Measurements from ENCODE around the gene SCGB1D2. TPM values are rescaled to one million over a fixed set of nuclear protein-coding genes. Genes with fewer than 3 reads are reported as not detected.

SCGB1D2 gene
- total RNA-seq, 4 donors from 2014 or later: not detected

DNA sequence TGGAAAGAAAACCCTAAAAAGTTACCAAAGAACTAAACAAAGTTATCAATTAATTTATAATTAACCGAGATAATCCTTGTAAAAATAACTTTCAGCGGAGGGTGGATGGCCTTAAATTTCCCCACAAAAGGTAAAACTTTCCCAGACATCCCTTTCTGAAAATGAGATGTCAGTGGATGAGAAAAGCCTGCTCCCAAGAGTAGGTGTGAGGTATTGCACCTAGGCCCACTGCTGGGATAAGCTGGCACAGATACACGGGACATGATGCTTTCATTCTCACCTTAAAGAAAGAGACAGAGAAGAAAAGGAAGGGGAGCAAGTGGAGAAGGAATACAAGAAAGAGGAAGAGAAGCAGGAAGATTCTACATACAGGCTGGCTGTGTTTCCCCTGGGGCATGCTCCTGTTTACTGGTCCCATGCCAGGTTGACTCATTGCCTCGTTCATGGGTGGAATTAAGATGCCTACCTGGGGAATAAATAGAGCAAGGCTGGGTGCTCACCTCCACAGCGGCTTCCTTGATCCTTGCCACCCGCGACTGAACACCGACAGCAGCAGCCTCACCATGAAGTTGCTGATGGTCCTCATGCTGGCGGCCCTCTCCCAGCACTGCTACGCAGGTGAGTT lies 27.7 kb downstream of the SCGB1D2 start, which contains the start of gene SCGB2A2:
Gene SCGB2A2 (plus strand): TSS at position 505 of the 625 bp plus-strand sequence. CDS start 59 bp downstream, at position 564.
- no peak within 1 kb of the TSS for H3K4me3 ChIP-seq
- no peaks in the 10 kb centered on the region for H3K9me3 ChIP-seq
- no peaks in the 10 kb centered on the region for H3K36me3 ChIP-seq
- H3K27ac ChIP-seq: no peak within 1 kb of the TSS
- DNase-seq (ENCODE audit: low spot score in 2 of 2): no peak
- H3K4me1 ChIP-seq: no peaks in the 10 kb centered on the region
- 75 to 81% methylated on average over 10 of the region's 10 CpGs for WGBS, 2 donors
- no peak for TF ChIP-seq EP300 (IDR thresholded peaks at IDR 0.05)
- no peak for TF ChIP-seq CTCF (IDR thresholded peaks at IDR 0.05)
- no peak for TF ChIP-seq POLR2A (IDR thresholded peaks at IDR 0.05)
- H3K27me3 ChIP-seq: peaks cover 0 to 5% of the 10 kb centered on the region in 2 donors

- H3K9me3 ChIP-seq: no peaks in the 10 kb centered on the region
- 64 to 71% methylated on average over 5 of the region's 5 CpGs for WGBS, 2 donors
- H3K36me3 ChIP-seq: no peaks in the 10 kb centered on the region
- no peak overlapping the region for H3K27ac ChIP-seq
- H3K4me1 ChIP-seq: no peaks in the 10 kb centered on the region
- no peak for DNase-seq (ENCODE audit: low spot score in 2 of 2)
- TF ChIP-seq EP300 (IDR thresholded peaks at IDR 0.05) (no peak), POLR2A (IDR thresholded peaks at IDR 0.05) (no peak), CTCF (IDR thresholded peaks at IDR 0.05) (no peak)
- H3K4me3 ChIP-seq: no peak overlapping the region
- H3K27me3 ChIP-seq: peaks cover 0 to 5% of the 10 kb centered on the region in 2 donors
Observed at GRCh38 chr11:62273284-62273683, 31.2 kb downstream of the SCGB1D2 start.

- Histone ChIP-seq H3K27ac (no peak overlapping the region), H3K27me3 (peaks cover 0 to 2% of the 10 kb centered on the region in 2 donors), H3K4me3 (no peak overlapping the region), H3K9me3 (no peaks in the 10 kb centered on the region), H3K4me1 (no peaks in the 10 kb centered on the region), H3K36me3 (no peaks in the 10 kb centered on the region)
- no peak for DNase-seq (ENCODE audit: low spot score in 2 of 2)
- TF ChIP-seq CTCF (IDR thresholded peaks at IDR 0.05) (no peak), EP300 (IDR thresholded peaks at IDR 0.05) (no peak), POLR2A (IDR thresholded peaks at IDR 0.05) (no peak)
- WGBS, 2 donors: 65 to 71% methylated on average over 7 of the region's 7 CpGs
Observed at GRCh38 chr11:62273789-62274275, 31.8 kb downstream of the SCGB1D2 start.

DNA sequence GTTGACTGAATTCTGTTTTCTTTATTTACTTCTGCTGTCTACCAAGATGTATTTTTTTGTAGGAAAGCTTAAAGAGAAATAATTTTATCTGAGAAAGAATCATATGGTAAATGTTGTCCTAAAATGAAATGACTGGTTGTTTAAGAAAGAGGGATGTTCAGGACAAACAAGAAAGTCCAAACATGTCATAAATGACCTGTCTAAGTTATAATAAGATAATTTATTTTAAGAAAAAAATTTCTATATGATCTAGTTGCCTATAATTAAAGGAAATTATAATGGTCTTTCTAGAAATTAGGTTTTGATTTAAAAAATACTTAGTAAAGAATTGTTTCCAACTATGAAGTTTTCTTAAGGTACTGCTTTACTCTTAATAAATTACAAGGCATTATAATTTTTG lies 38.4 kb downstream of the SCGB1D2 start:
- no peak overlapping the region for H3K27ac ChIP-seq
- H3K4me1 ChIP-seq: no peaks in the 10 kb centered on the region
- DNase-seq (ENCODE audit: low spot score in 2 of 2): no peak
- TF ChIP-seq CTCF (IDR thresholded peaks at IDR 0.05): no peak
- no peak for TF ChIP-seq POLR2A (IDR thresholded peaks at IDR 0.05)
- no peak for TF ChIP-seq EP300 (IDR thresholded peaks at IDR 0.05)
- H3K27me3 ChIP-seq: no peaks in the 10 kb centered on the region
- no peaks in the 10 kb centered on the region for H3K36me3 ChIP-seq
- H3K9me3 ChIP-seq: no peaks in the 10 kb centered on the region
- H3K4me3 ChIP-seq: no peak overlapping the region

Other genes starting within 250 kb of the SCGB1D2 start
- 10 to 100 TPM in 2 of 4 donors, 1 to 10 TPM in 2; 7.7 to 28.8 (median 13.0) TPM for gene INCENP, start 118.2 kb upstream of the SCGB1D2 start, total RNA-seq
- not detected for gene SCGB1D1, start 52.0 kb upstream of the SCGB1D2 start, total RNA-seq
- gene SCGB2A1, start 33.6 kb upstream of the SCGB1D2 start, total RNA-seq: not detected
- gene SCGB2A2, start 27.9 kb downstream of the SCGB1D2 start, total RNA-seq: not detected
- gene SCGB1D4, start 56.8 kb downstream of the SCGB1D2 start, total RNA-seq: not detected
- 10 to 100 TPM in 2 of 4 donors, 1 to 10 TPM in 2; 4.2 to 16.7 (median 12.5) TPM for gene ASRGL1, start 95.2 kb downstream of the SCGB1D2 start, total RNA-seq
- not detected for gene SCGB1A1, start 176.8 kb downstream of the SCGB1D2 start, total RNA-seq